ENCODE data around the gene ZNF280B. TPM values are rescaled to one million over a fixed set of nuclear protein-coding genes. Genes with fewer than 3 reads are reported as not detected.
"Not testable (repeated sequence)": the region's sequence is repeated elsewhere in the genome, so short reads cannot be mapped to it uniquely, and the experiment has no call there.

ZNF280B gene
- total and polyA plus RNA-seq, 10 donors: 0.49 to 2.7 (median 1.9) TPM

DNA sequence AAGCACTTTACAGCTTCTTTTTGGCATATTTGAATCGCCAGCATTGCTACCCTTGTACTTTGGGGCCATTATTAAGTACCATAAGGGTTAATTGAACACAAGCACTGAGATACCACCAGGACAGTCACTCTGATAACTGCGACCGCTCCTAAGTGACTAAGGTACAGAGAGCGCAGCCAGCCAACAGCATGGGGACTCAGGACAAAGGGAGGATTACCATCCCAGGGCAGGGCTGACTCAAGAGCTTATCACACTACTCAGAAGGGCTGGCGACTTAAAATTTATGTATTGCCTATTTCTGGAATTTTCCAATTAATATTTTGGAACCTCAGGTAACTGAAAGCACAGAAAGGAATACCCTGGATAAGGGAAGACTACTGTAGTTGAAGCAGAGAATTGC lies 11.0 kb upstream of the ZNF280B start:
- Histone ChIP-seq H3K27me3 (replicated peaks in 1 of 7) (peaks cover 0 to 36% (median 0%) of the 10 kb centered on the region in 7 donors), H3K36me3 (no peaks in the 10 kb centered on the region), H3K4me3 (no peak overlapping the region), H3K27ac (no peak overlapping the region), H3K9me3 (no peaks in the 10 kb centered on the region), H3K4me1 (no peaks in the 10 kb centered on the region)
- WGBS, 5 donors: 86 to 92% (median 87%) methylated on average over 5 of the region's 5 CpGs
- intact Hi-C loops (cut with DNase I; ENCODE audit: low total_unique reads): no loop called here
- TF ChIP-seq POLR2A (IDR thresholded peaks at IDR 0.05): no peak
- no peak for TF ChIP-seq POLR2AphosphoS5 (IDR thresholded peaks at IDR 0.05)
- no peak for TF ChIP-seq CTCF (IDR thresholded peaks at IDR 0.05 in 8 of 11, conservative IDR thresholded peaks at IDR 0.05 in 3 of 11)
- DNase-seq: no peak

GRCh38 chr22:22516992-22517391 lies 8.4 kb upstream of the ZNF280B start:
- Histone ChIP-seq H3K4me3 (no peak overlapping the region), H3K27ac (no peak overlapping the region), H3K9me3 (no peaks in the 10 kb centered on the region), H3K36me3 (no peaks in the 10 kb centered on the region), H3K27me3 (replicated peaks in 1 of 7) (peaks cover 0 to 27% (median 0%) of the 10 kb centered on the region in 7 donors), H3K4me1 (no peaks in the 10 kb centered on the region)
- intact Hi-C loops (cut with DNase I; ENCODE audit: low total_unique reads): no loop called here
- 66 to 76% (median 70%) methylated on average over 4 of the region's 4 CpGs for WGBS, 5 donors
- TF ChIP-seq CTCF (IDR thresholded peaks at IDR 0.05 in 8 of 11, conservative IDR thresholded peaks at IDR 0.05 in 3 of 11) (no peak), POLR2A (IDR thresholded peaks at IDR 0.05) (no peak), POLR2AphosphoS5 (IDR thresholded peaks at IDR 0.05) (no peak)
- DNase-seq: no peak

DNA sequence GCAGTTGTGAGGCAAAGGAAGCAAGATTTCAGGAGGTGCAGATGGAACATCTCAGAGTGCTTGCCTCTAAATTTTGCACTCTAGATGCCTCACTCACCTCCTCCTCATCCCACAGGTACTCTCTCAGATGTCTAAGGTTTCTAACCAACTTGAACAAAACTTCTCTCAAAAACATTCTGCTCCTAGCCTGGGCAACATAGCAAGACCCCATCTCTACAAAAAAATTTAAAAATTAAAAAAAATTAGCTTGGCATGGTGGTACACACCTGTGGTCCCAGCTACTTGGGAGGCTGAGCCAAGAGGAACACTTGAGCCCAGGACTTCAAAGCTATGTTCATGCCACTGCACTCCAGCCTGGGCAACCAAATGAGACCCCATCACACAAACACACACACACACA lies 7.3 kb upstream of the ZNF280B start:
- H3K4me3 ChIP-seq: no peak overlapping the region
- H3K36me3 ChIP-seq: no peaks in the 10 kb centered on the region
- H3K4me1 ChIP-seq: no peaks in the 10 kb centered on the region
- no peak overlapping the region for H3K27ac ChIP-seq
- TF ChIP-seq POLR2AphosphoS5 (IDR thresholded peaks at IDR 0.05) (no peak), CTCF (IDR thresholded peaks at IDR 0.05 in 8 of 11, conservative IDR thresholded peaks at IDR 0.05 in 3 of 11) (no peak), POLR2A (IDR thresholded peaks at IDR 0.05) (no peak)
- no peak for DNase-seq
- peaks cover 0 to 27% (median 0%) of the 10 kb centered on the region in 7 donors for H3K27me3 ChIP-seq (replicated peaks in 1 of 7)
- H3K9me3 ChIP-seq: peaks cover 0 to 2% (median 0%) of the 10 kb centered on the region in 8 donors
- intact Hi-C loops (cut with DNase I; ENCODE audit: low total_unique reads): no loop called here

DNA sequence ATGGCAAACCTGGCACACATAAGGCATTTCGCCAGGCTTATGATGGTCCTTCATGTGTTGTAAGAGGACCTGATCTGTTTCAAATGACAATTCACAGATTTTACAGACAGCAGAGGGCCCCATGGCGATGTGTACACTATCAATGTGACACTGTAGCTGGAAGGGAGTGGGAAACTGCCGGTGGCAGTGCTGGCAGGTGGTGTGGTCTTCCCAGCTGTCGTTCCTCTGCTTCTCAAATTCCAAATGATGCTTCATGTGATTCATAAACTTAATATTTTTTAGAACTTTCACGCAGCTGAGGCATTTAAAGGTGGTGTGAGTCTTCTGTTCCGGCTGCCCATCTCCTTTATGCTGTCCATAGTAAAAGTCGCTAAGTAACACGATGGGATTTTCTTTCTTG lies 5.9 kb upstream of the ZNF280B start:
- intact Hi-C loops (cut with DNase I; ENCODE audit: low total_unique reads); H3K36me3 ChIP-seq; H3K27ac ChIP-seq; H3K4me3 ChIP-seq; H3K4me1 ChIP-seq; DNase-seq: not testable (repeated sequence)
- WGBS, 5 donors: 61 to 75% (median 71%) methylated on average over 8 of the region's 8 CpGs
- H3K27me3 ChIP-seq (replicated peaks in 1 of 7): peaks cover 0 to 27% (median 0%) of the 10 kb centered on the region in 7 donors
- peaks cover 0 to 16% (median 14%) of the 10 kb centered on the region in 8 donors for H3K9me3 ChIP-seq

GRCh38 chr22:22513619-22514018 lies 5.1 kb upstream of the ZNF280B start:
- Histone ChIP-seq H3K9me3 (peaks cover 0 to 23% (median 21%) of the 10 kb centered on the region in 8 donors), H3K36me3 (no peaks in the 10 kb centered on the region), H3K4me1 (peaks cover 0 to 5% (median 2%) of the 10 kb centered on the region in 6 donors), H3K27ac (no peak overlapping the region), H3K4me3 (no peak overlapping the region), H3K27me3 (replicated peaks in 1 of 7) (peaks cover 0 to 27% (median 0%) of the 10 kb centered on the region in 7 donors)
- no peak for DNase-seq
- WGBS, 5 donors: 86 to 97% (median 92%) methylated on average over 2 of the region's 2 CpGs
- intact Hi-C loops (cut with DNase I; ENCODE audit: low total_unique reads): no loop called here
- no peak for TF ChIP-seq POLR2AphosphoS5 (IDR thresholded peaks at IDR 0.05)
- no peak for TF ChIP-seq POLR2A (IDR thresholded peaks at IDR 0.05)
- no peak for TF ChIP-seq CTCF (IDR thresholded peaks at IDR 0.05 in 8 of 11, conservative IDR thresholded peaks at IDR 0.05 in 3 of 11)

Data from spleen (tissue), 11 donors.